ENCODE measurements around the gene CHST13.

- no peak for TF ChIP-seq CTCF (IDR thresholded peaks at IDR 0.05)
- TF ChIP-seq POLR2A (IDR thresholded peaks at IDR 0.05), result no peak
- no peak for TF ChIP-seq POLR2AphosphoS5 (IDR thresholded peaks at IDR 0.05)
Measured at GRCh38 chr3:126480206-126480605, 43.7 kb upstream of the CHST13 start.
